Loucy (cell line): Measurements from ENCODE around the gene SPAG6.

Source experiments
- H2AFZ ChIP-seq: fragments of 200-600 bp; sonication (generic); 2 replicates; pipeline ENCODE4 v1.6.0; 2016; ENCODE audit warnings: antibody characterized with exemption, mild to moderate bottlenecking, low read length, moderate library complexity
- H3F3A ChIP-seq: fragments of 200-600 bp; 2 replicates; pipeline ENCODE4 v1.6.0; 2016; ENCODE audit warnings: antibody characterized with exemption, low read depth, mild to moderate bottlenecking
- H3K27me3 ChIP-seq: fragments of 200-600 bp; sonication (generic); 2 replicates; pipeline ENCODE4 v1.6.1; 2014; ENCODE audit warnings: low read length, mild to moderate bottlenecking; ENCODE audit not compliant: insufficient read depth, poor library complexity, severe bottlenecking
- H3K36me3 ChIP-seq: fragments of 200-600 bp; sonication (generic); 2 replicates; pipeline ENCODE4 v1.6.1; 2016; ENCODE audit warnings: low read length; ENCODE audit not compliant: insufficient read depth
- H3K4me1 ChIP-seq: fragments of 200-600 bp; sonication (generic); 2 replicates; pipeline ENCODE4 v1.5.1; 2014; ENCODE audit warnings: low read length, mild to moderate bottlenecking; ENCODE audit not compliant: insufficient read depth, poor library complexity, severe bottlenecking
- H3K4me2 ChIP-seq: fragments of 200-600 bp; sonication (generic); 2 replicates; pipeline ENCODE4 v1.6.0; 2014; ENCODE audit warnings: antibody characterized with exemption, low read length, low read depth, mild to moderate bottlenecking; ENCODE audit not compliant: poor library complexity, severe bottlenecking
- H3K4me3 ChIP-seq: fragments of 200-600 bp; sonication (generic); 2 replicates; pipeline ENCODE4 v1.5.1; 2014; ENCODE audit warnings: low read length, mild to moderate bottlenecking, mixed read lengths; ENCODE audit not compliant: poor library complexity, severe bottlenecking
- H3K79me2 ChIP-seq: fragments of 200-600 bp; sonication (generic); 2 replicates; pipeline ENCODE4 v1.6.1; 2014; ENCODE audit warnings: low read length; ENCODE audit not compliant: insufficient read depth
- H3K9ac ChIP-seq: fragments of 200-600 bp; sonication (generic); 2 replicates; pipeline ENCODE4 v1.6.0; 2014; ENCODE audit warnings: mild to moderate bottlenecking, low read depth, low read length, moderate library complexity; ENCODE audit not compliant: poor library complexity, severe bottlenecking
- H3K9me2 ChIP-seq: fragments of 200-600 bp; sonication (generic); replicated peaks from 2 replicates; pipeline ENCODE4 v1.6.1; 2016; ENCODE audit warnings: low read depth, low read length, mixed read lengths
- H3K9me3 ChIP-seq: fragments of 200-600 bp; sonication (generic); 2 replicates; pipeline ENCODE4 v1.6.1; 2014; ENCODE audit warnings: mild to moderate bottlenecking, antibody characterized with exemption, low read length, low read depth; ENCODE audit not compliant: insufficient read depth
- H4K20me1 ChIP-seq: fragments of 200-600 bp; sonication (generic); 2 replicates; pipeline ENCODE4 v1.6.0; 2014; ENCODE audit warnings: antibody characterized with exemption, low read length, mild to moderate bottlenecking; ENCODE audit not compliant: insufficient read depth, poor library complexity, severe bottlenecking
- CTCF ChIP-seq: fragments of 200-600 bp; sonication (generic); conservative IDR thresholded peaks from 2 replicates; pipeline ENCODE4 v1.5.1; 2014; ENCODE audit warnings: mild to moderate bottlenecking, antibody characterized with exemption, low read length
- EZH2phosphoT487 ChIP-seq: fragments of 200-600 bp; IDR thresholded peaks from 2 replicates; pipeline ENCODE4 v1.6.1; 2018; ENCODE audit warnings: antibody characterized with exemption, mild to moderate bottlenecking, moderate library complexity, borderline replicate concordance

The SPAG6 gene

DNA sequence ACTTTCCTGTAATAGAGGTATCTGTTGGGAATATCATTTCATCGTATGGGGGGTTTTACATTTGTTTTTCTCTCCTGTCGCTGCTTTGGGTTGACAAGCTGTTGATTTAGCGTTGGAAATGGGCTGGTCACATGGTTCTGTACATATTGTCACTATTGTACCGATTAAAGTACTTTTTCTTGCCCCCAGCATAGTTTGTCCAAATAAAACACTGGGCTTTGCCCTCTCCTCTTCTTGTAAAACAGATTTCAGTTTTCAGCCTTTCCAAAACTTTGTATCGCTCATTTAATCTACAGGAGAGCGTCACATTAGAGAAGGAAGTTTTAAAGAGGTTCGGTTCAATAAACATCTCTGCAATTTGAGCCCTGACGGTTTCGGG lies 20.4 kb upstream of the SPAG6 start:
- Histone ChIP-seq H4K20me1 (peaks cover 30% of the 10 kb centered on the region), H3K36me3 (peaks cover 36% of the 10 kb centered on the region), H2AFZ (no peak overlapping the region), H3K4me3 (peak overlapping the region; percentile 80), H3K79me2 (peaks cover 82% of the 10 kb centered on the region), H3K9me3 (no peaks in the 10 kb centered on the region), H3K4me1 (peaks cover 17% of the 10 kb centered on the region), H3K9ac (peak overlapping the region; percentile 83), H3K4me2 (peak overlapping the region; percentile 75), H3K27me3 (peaks cover 8% of the 10 kb centered on the region), H3F3A (no peaks in the 10 kb centered on the region), H3K9me2 (no peaks in the 10 kb centered on the region)
- no peak for TF ChIP-seq CTCF
- TF ChIP-seq EZH2phosphoT487, result no peak

GRCh38 chr10:22325272-22326144 lies 19.8 kb upstream of the SPAG6 start:
- Histone ChIP-seq H3K4me3 (peak overlapping the region; percentile 80), H3K9me2 (no peaks in the 10 kb centered on the region), H3K4me1 (peaks cover 17% of the 10 kb centered on the region), H3K36me3 (peaks cover 38% of the 10 kb centered on the region), H3K4me2 (peak overlapping the region; percentile 84), H3K9me3 (no peaks in the 10 kb centered on the region), H3F3A (no peaks in the 10 kb centered on the region), H4K20me1 (peaks cover 30% of the 10 kb centered on the region), H3K9ac (peak overlapping the region; percentile 83), H3K27me3 (peaks cover 8% of the 10 kb centered on the region), H3K79me2 (peaks cover 84% of the 10 kb centered on the region), H2AFZ (no peak overlapping the region)
- TF ChIP-seq CTCF (no peak), EZH2phosphoT487 (no peak)

DNA sequence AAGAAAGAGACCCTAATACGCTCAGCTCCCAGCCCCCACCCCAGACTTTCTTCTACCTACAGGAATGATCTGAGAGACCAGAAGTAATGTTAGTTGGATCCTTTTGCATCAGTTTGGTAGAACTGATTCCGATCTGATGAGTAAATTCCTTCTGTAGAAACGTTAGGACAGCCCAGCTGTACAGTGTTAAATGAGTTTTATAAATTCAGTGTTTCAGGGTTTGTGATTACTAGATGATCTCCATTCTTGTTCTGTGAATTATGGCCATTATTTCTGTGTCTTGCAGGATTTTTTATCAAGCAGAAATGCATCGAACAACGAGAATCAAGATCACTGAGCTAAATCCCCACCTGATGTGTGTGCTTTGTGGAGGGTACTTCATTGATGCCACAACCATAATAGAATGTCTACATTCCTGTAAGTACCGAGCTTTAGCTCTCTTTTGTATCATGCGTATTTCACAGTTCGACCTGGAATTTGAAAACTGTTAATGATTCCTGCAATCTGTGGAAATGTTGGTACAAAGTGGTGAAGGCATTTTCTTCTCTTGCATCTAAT lies 19.1 kb upstream of the SPAG6 start:
- H3K4me3 ChIP-seq, result peak overlapping the region; percentile 75
- peak overlapping the region; percentile 84 for H3K4me2 ChIP-seq
- peaks cover 8% of the 10 kb centered on the region for H3K27me3 ChIP-seq
- no peaks in the 10 kb centered on the region for H3F3A ChIP-seq
- TF ChIP-seq CTCF (no peak), EZH2phosphoT487 (no peak)
- H3K79me2 ChIP-seq, result peaks cover 91% of the 10 kb centered on the region
- no peaks in the 10 kb centered on the region for H3K9me2 ChIP-seq
- H3K4me1 ChIP-seq, result peaks cover 17% of the 10 kb centered on the region
- H4K20me1 ChIP-seq, result peaks cover 30% of the 10 kb centered on the region
- no peaks in the 10 kb centered on the region for H3K9me3 ChIP-seq
- peaks cover 38% of the 10 kb centered on the region for H3K36me3 ChIP-seq
- H3K9ac ChIP-seq, result peak overlapping the region; percentile 67
- no peak overlapping the region for H2AFZ ChIP-seq
